ENCODE data around the gene CCDC97. TPM values are rescaled to one million over a fixed set of nuclear protein-coding genes. Genes with fewer than 3 reads are reported as not detected.

Gene CCDC97
- total RNA-seq, 4 donors from 2014 or later: 13.4 to 30.0 (median 18.5) TPM

- TF ChIP-seq POLR2AphosphoS5 (IDR thresholded peaks at IDR 0.05) (no peak), EP300 (IDR thresholded peaks at IDR 0.05) (no peak), CTCF (IDR thresholded peaks at IDR 0.05) (no peak), POLR2A (IDR thresholded peaks at IDR 0.05) (no peak)
- Histone ChIP-seq H3K4me3 (no peak overlapping the region), H3K27me3 (no peaks in the 10 kb centered on the region), H3K36me3 (peaks cover 56% of the 10 kb centered on the region), H3K9me3 (no peaks in the 10 kb centered on the region), H3K4me1 (peaks cover 52% of the 10 kb centered on the region), H3K27ac (no peak overlapping the region)
- DNase-seq (ENCODE audit: low spot score in 2 of 2): no peak
- 74% methylated on average over 6 of the region's 7 CpGs for WGBS
These were observed 11.2 kb downstream of the CCDC97 start for GRCh38 chr19:41321204-41321599.

- H3K4me3 ChIP-seq: no peak overlapping the region
- TF ChIP-seq EP300 (IDR thresholded peaks at IDR 0.05) (no peak), POLR2A (IDR thresholded peaks at IDR 0.05) (no peak), POLR2AphosphoS5 (IDR thresholded peaks at IDR 0.05) (no peak), CTCF (IDR thresholded peaks at IDR 0.05) (peak in 1 of 2 donors; percentile 58)
- no peaks in the 10 kb centered on the region for H3K27me3 ChIP-seq
- H3K36me3 ChIP-seq: peaks cover 50% of the 10 kb centered on the region
- 75% methylated on average over 7 of the region's 10 CpGs for WGBS
- peaks cover 57% of the 10 kb centered on the region for H3K4me1 ChIP-seq
- no peak for DNase-seq (ENCODE audit: low spot score in 2 of 2)
- H3K27ac ChIP-seq: peak overlapping the region; percentile 87
- H3K9me3 ChIP-seq: no peaks in the 10 kb centered on the region
These were observed 11.8 kb downstream of the CCDC97 start for GRCh38 chr19:41321600-41322270.

- 87% methylated on average over 6 of the region's 11 CpGs for WGBS
- peaks cover 64% of the 10 kb centered on the region for H3K4me1 ChIP-seq
- TF ChIP-seq EP300 (IDR thresholded peaks at IDR 0.05) (no peak), POLR2AphosphoS5 (IDR thresholded peaks at IDR 0.05) (no peak), CTCF (IDR thresholded peaks at IDR 0.05) (no peak), POLR2A (IDR thresholded peaks at IDR 0.05) (no peak)
These were observed 12.5 kb downstream of the CCDC97 start for GRCh38 chr19:41322451-41322850.

GRCh38 chr19:41323023-41323422, 13.1 kb downstream of the CCDC97 start:
- 64% methylated on average over 7 of the region's 7 CpGs for WGBS
- H3K4me1 ChIP-seq: peaks cover 70% of the 10 kb centered on the region
- H3K27me3 ChIP-seq: no peaks in the 10 kb centered on the region
- no peak for TF ChIP-seq EP300 (IDR thresholded peaks at IDR 0.05)
- no peak for TF ChIP-seq POLR2AphosphoS5 (IDR thresholded peaks at IDR 0.05)
- TF ChIP-seq CTCF (IDR thresholded peaks at IDR 0.05): no peak
- TF ChIP-seq POLR2A (IDR thresholded peaks at IDR 0.05): no peak
- H3K9me3 ChIP-seq: no peaks in the 10 kb centered on the region
- H3K27ac ChIP-seq: peak overlapping the region; percentile 87
- no peak for DNase-seq (ENCODE audit: low spot score in 2 of 2)
- H3K4me3 ChIP-seq: no peak overlapping the region
- H3K36me3 ChIP-seq: peaks cover 37% of the 10 kb centered on the region

More at GRCh38 chr19:41322451-41322850, 12.5 kb downstream of the CCDC97 start:
- H3K9me3 ChIP-seq: no peaks in the 10 kb centered on the region
- no peak overlapping the region for H3K4me3 ChIP-seq
- DNase-seq (ENCODE audit: low spot score in 2 of 2): no peak
- no peaks in the 10 kb centered on the region for H3K27me3 ChIP-seq
- peaks cover 43% of the 10 kb centered on the region for H3K36me3 ChIP-seq
- H3K27ac ChIP-seq: peak overlapping the region; percentile 87

- H3K9me3 ChIP-seq: no peaks in the 10 kb centered on the region
- H3K27ac ChIP-seq: peak overlapping the region; percentile 87
- H3K4me3 ChIP-seq: no peak overlapping the region
- DNase-seq (ENCODE audit: low spot score in 2 of 2): peak in 1 of 2 donors; percentile 89
- H3K4me1 ChIP-seq: peaks cover 76% of the 10 kb centered on the region
- peaks cover 32% of the 10 kb centered on the region for H3K36me3 ChIP-seq
- no peak for TF ChIP-seq POLR2A (IDR thresholded peaks at IDR 0.05)
- TF ChIP-seq EP300 (IDR thresholded peaks at IDR 0.05): no peak
- no peak for TF ChIP-seq CTCF (IDR thresholded peaks at IDR 0.05)
- no peak for TF ChIP-seq POLR2AphosphoS5 (IDR thresholded peaks at IDR 0.05)
- no peaks in the 10 kb centered on the region for H3K27me3 ChIP-seq
- WGBS: 29% methylated on average over 6 of the region's 16 CpGs
These were observed 13.6 kb downstream of the CCDC97 start for GRCh38 chr19:41323430-41324125.

All from suprapubic skin (tissue), 4 donors.